HG02973 (cell line): Measurements from ENCODE around the gene TMEM125.

Experiments used
- ATAC-seq: cut with Tn5 transposase; IDR thresholded peaks from one replicate; pipeline ENCODE4 v1.9.1; 2021; ENCODE audit warnings: moderate library complexity; ENCODE audit not compliant: unreplicated experiment

Gene TMEM125

DNA sequence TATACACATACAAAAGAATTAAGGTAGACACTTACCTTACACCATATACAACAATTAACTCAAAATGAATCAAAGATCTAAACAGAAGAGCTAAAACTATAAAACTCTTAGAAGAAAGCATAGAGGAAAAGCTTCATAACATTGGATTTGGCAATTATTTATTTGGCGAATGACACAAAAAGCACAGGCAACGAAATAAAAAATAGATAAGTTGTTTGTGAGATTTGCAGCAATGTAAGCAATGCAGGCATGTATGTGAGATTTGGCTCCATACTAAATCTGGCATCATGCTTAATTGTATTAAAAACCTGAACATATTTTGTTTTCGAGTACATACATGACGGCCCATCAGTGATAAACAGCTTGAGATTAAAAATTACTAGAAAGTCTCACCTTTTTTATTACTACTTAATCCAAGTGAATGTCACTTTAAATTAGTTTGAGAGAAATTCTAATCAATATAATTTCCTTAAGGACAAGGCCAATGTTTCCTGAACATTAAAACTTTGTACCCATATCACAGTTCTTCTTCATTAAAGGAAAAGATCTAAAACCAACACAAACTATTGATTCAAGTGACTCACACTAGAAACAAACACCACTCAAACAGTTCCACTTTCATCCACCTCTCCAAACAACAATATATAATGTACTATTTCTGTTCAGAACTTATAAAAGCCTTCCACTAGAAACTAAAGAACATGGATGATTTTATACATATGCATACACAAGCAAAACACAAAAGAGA, 23.1 kb upstream of the TMEM125 start:
- ATAC-seq: no peak

DNA sequence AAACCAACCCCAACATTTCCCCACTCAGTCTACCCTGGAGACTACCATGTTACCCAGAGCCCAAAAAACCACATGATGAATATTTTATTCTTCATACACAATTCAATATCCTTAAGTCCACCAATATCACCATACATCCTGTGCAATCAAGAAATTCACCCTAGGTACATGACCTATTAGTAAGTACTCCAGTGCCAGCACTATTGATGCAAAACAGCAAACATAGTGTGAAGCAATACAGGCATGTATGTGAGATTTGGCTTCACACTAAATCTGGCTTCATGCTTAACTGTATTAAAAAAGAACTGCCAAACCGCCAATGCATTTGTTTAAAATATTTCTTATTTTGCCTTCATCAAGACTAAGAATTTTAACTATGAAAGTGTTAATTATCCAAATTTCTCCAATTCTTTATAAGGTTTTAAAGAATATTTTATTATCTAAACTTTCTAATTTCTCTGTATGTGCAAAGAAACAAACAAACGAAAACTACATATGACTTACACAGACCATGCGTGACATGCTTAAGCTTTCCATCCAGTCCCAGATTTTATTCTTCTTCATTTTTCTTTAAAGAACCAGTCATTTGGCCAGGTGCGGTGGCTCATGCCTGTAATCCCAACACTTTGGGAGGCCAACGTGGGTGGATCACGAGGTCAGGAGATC, 22.4 kb upstream of the TMEM125 start:
- ATAC-seq: no peak

DNA sequence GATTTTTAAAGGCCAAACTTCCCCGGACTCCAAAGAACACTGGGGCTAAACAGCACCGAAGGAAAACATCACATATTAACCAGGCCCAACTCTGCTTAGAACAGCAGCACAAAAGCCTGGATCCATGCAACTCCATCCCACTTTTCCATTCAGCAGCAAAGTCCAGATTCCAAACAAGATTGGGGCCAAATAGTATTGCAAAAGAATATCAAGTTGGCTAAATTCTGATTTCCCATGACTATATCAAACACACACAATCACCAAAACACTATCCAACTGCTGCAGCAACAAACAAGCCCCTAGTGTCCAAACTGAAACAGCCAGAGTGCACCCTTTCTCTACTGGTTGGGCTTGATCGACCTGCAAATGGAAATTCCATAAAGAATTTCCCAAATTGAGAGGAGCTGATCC, 19.4 kb upstream of the TMEM125 start:
- ATAC-seq: no peak

DNA sequence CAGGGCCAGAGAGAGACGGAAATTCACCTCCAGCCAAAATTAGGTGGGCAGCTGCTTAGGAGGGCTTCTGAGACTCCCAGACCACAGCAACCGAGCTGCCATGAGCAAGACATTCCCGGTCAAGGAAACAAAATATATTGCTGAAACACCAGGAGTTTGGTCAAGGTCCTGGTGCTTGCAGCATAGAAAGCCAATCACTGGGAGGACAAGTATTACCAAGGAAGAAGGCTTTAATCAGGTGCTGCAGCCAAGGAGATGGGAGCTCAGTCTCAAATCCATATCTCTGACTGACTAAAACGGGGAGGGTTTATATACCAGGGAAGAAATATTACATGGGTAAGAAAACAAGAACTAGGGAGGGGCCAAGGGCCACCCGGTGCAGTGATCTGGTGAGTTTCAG, 18.8 kb upstream of the TMEM125 start:
- ATAC-seq: no peak

DNA sequence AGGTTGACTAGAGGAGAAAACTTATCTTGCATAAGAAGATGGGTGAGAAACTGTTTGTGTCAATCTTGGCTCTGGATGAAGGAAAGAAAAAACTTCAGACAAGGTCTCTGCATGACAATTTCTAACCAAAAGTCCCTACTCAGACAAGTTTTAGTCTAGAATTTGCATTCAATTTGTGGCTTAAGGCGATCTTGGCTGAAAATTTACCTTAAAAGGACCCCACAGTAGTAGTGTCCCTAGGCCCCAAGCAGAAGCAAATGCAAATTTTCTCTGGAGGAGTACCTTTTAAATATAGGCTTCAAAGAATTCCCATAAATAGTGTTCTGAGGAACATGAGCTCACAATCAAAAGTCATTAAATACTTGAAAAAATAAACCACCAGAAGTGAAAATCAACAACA, 17.6 kb upstream of the TMEM125 start:
- no peak for ATAC-seq

DNA sequence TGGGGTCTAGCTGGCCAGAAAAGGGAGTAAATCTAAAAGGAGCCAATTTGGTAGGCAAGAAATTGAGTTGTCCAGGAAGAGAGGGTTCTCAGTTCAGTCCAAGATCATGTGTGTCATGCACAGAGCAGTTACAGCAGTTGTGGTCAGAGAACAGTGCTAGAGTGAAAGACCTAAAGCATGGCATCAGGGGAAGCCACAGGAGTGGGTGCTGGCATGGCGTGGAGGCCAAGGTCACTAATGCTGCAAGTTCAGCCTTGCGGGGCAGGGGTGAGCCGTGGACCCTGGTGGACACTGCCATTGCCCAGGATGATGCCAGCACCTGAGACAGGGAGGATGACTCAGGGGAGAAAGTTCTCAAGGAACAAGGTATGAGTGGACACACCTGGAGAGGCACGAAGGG, 16.6 kb upstream of the TMEM125 start:
- ATAC-seq: no peak

DNA sequence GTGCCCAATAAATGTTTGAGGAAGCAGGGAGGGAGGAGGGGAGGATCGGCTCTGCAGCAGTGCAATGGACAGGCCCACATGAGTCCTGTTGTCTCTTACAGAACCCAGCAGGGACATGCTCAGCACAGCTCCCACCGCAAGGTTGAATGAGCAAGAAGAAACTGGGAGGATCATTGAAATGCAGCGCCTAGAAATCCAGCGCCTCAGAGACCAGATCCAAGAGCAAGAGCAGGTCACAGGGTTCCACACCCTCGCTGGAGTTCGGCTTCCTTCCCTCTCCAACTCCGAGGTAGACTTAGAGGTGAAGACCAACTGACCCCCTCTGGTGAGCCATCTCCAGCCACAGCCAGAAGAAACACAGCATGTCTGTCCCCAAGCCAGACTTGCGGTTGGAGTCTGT, 15.9 kb upstream of the TMEM125 start:
- ATAC-seq: no peak

DNA sequence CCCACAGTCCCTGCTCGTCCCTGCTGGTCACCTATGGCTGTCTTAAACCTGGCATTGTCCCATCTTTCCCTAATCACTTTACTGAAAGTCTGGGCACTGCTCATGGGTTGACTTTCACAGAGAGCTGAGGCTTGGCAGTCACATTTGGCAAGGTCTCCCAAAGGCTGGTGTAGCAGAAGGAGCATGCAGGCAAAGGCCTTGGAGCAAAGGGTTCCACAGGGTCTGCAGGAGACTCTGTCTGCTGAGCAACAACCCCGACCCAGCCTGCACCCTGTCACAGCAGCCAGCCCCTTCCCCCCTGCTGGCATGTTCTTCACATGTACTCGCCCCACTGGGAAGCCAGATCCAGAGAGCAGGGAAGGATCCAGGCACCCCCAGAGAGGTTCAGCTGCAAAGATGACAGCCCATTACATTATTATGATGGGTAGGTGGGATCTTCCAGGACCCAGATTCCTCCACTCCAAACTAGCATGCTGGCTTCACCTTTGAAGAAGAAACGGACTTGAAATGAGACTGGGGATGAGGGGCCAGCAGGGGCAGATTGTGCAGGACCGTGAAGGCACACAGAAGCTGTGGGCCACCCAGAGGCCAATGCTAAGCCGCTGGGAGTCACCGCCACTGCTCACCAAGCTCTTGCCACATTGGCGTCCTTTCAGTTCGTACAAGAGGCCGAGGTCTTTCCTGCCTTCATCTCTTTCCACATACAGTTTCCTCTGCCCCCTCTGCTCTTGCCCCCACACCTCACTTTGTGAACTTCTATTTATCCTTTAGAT, 14.2 kb upstream of the TMEM125 start:
- ATAC-seq: no peak

DNA sequence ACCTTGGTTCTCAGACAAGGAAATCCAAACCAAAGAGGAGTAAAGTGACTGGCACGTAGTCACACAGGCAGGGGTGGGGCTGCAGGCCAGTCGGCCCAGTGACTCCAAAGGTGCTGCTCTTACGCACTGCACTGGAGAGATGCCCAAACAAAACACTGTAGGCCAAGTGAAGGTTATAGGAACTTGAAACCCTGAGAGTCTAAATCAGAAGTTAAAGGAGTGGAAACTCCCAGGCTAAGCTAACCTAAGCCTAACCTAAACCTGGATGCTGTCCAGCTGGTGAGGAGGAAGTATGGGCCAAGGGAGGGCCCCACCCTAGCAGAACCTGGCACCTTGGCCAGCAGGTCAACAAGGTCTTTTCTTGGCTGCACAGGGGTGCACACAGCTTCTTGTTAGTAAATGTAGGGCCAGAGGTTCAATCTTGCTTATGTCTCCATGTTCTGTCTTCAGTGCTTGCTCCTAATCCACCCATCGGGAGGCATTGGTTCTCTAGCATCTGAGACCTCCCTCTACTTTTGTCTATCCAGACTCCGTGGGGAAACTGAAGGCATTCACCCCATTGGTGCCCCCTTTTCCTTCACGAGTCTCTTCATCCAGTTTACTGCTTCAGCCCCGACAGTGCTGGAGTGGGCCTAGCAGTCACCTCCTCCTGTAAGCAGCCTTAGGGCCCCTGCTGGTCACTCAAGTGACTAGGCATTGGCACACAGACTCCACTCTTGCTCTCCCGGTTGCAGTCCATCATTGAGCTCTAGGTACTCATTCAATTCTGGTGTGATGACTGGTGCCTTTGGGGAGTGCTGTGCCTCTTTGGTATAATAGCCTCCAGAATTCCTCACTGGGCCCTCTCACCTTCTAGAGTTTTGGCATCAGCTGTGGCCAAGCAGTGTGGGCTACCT, 12.9 kb upstream of the TMEM125 start:
- no peak for ATAC-seq

DNA sequence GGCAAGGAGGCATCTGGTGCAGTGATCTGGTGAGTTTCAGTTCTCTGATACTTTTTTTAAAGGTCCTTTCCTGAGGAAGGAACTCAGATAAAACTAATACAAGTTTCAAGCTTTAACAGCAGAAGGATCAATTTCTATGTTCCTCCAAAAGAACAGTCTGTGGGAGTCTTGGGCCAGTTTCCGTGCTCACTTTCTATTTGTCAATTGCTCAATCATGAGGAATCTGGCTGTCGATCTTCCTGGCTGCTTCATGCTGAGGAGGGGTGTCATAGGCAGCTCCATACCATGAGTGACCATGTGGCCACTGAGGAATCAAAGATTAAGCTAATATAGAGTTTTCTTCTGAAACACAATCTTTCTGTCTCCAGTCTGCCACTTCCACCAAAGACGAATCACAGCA, 11.4 kb upstream of the TMEM125 start:
- no peak for ATAC-seq

DNA sequence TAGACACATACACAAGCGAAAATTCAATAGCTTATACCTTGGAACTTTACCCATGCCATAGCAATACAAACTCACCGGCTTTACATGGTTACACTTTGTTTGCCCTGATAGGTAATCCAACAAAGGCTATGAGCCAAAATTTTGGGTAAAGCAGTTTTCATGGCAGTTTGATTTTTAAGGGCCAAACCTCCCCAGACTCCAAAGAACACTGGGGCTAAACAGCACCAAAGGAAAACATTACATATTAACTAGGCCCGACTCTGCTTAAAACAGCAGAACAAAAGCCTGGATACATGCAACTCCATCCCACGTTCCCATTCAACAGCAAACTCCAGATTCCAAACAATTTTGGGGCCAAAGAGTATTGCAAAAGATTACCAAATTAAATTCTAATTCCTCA, 4.4 kb upstream of the TMEM125 start:
- no peak for ATAC-seq

DNA sequence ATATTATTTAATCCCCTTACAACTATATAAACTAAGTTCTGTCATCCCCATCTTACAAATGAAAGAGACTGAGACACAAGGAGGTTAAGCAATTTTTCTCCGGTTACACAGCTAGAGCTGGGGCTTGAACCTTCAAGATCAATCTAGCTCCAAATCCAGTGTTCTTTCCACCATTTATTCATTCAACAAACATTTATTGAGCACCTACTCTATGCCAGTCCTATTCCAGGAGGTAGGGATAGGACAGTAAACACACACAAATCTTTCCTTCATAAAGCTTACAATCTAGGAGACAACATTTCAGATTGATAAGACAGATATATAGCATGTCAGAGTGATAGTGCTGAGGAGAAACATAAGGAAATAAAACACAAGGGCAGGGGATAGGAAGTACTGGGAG, 2.9 kb upstream of the TMEM125 start:
- no peak for ATAC-seq

DNA sequence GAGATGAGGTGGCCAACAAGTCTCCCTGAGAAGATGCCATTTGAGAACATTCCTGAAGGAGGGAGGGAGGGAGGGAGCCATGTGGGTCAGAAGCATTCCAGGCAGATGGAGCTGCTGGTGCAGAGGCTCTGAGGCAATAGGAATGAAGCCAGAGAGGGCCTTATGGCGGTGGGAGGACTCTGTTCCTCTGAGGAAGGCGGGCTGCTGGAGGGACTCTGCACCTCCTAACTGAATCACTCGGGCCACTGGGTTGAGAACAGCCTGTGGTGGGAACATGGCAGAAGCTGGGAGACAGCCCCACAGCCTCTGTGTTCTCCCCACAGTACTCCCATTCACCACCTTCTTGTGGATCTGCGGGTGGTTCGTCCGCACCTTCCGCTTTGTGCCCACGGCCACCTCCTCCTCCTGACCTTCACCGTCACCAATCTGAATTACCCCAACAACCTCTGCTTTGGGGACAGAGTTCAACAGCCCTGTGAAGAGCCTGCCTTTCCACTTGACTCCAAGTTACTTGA, 2.4 kb upstream of the TMEM125 start:
- no peak for ATAC-seq

DNA sequence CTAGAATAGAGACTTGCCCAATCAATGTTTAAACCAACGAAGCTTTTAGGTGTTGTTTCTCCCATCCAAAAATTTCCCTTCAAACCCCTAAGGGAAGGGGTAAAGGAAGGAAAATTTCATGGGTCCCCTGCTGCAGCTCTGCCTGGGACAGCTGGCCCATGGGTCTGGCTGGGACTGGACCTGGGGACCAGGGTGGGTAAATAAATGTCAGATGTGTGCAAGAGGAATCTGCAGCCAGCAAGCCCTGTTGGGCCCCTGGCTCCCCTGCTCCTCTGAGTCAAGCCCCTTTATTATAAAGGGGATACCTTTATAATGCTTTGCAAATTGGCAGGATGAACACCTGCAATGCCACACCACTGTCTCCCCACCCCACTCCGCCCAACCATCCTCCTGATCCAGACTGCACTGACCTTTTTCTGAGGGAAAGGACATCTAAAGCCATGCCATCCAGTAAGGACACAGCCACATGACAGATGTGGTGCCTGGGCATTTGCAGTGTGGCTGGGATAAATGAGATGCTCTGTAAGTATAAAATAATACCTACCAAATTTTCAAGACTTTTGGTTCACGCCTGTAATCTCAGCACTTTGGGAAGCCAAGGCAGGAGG, 1.9 kb upstream of the TMEM125 start:
- ATAC-seq: no peak

DNA sequence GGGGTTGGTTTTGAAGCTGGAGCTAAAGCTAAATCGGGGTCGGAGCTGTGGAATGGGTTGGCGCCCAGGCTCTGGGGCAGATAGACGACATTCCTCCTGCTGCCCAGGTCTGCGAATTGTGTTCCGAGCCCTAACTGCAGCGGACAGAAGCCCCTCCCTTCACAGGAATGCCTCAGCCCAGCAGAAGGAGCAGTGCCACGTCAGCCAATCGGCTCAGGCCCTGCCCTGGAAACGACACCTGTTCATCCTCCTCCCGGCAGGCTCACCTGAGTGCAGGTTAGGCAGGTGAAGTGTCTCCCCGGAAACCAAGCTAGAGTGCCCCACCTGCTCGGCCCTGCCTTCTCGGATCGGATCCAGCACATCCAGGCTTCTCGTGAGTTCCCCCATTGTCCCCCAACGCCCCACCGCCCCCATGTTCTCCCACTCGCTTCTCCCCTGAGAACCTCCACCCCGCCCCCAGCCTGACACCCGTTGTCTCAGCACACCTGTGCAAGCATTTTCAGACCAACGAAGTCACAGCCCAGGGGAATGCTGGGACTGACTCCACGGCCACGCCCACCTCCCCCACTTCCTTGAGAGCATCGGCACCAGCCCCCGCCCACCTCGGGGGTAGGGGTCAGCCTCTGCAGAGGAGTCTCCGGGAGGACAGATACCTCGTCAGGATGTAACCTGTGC, 775 bp downstream of the TMEM125 start:
- no peak for ATAC-seq

DNA sequence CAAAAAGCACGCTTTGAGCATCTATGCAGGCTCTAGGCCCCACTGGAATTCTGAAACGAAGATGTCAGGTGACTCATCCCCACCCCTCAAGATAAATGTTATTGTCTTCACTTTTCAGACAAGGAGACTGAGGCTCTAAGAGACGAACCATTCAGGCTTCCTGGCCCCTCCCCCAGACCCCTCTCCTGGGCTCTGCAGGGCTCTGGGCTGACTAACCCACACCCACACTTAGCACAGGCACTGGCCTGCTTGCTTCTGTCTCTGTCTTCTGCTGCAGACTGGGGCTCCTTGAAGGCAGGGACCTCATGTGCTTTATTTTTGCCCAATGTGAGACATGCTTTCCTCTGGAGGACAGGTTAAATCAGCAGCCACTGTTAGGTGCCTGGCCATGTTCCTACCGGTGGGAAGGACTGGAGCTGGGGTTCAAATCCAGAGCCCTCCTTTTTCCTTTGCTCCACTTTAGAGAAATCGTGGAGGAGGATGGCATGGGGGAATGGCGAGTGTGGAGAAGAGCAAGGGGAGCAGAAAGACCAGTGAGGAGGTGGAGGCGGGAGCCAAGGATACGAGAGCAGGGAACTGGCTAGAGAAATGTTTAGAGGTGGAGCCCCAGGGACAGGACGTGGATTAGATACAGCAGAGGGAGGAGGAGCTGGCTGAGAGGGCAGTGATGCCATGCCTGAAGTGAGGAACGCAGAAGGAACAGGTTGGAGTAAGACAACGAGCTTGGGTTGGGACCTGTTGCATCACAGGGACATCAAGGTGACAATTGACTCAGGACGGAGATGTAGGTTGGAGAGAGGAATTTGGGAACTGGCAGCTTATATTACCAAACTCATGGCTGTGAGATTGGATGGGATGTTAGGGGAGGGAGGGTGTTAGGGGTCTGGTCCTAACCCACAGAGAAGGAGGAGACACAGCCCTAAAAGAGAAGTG, 1.7 kb downstream of the TMEM125 start:
- ATAC-seq: no peak

DNA sequence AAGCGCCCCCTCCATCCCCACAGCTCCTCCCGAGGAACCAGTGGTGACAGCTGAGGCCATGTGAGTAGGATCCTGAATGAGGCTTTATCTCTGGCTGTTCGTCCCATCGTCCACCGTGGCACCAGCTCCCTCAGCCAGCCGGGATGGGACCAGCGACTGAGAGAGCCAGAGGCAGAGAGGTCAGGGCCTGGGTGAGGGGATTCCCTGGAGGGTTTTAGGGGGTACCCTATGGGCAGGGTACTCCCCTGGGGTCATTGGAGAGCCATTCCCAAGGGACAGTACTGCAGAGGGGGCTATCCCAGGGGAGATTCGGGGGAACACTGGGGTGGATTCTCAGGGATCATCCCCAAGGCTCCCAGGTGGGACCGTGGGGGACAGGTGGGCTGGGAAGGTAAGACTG, 2.4 kb downstream of the TMEM125 start:
- ATAC-seq: no peak
